Activated effector memory CD4-positive, alpha-beta T cell treated with anti-CD3 and anti-CD28 coated beads, Interleukin-2, amount 50 U/mL, for 16 hours (primary cell): ENCODE measurements around the gene GABARAPL1.
"Not testable (repeated sequence)": the region's sequence is repeated elsewhere in the genome, so short reads cannot be mapped to it uniquely, and the experiment has no call there.

Source experiments
- DNase-seq: peaks from one replicate; pipeline ENCODE4 v3.0.0-alpha.2; 2020

Gene GABARAPL1

GRCh38 chr12:10212739-10213131, at the start of gene GABARAPL1:
Gene GABARAPL1 (plus strand): TSS chr12:10212877. CDS start chr12:10213130, 253 bp downstream.
- peak; percentile 91 for DNase-seq

DNA sequence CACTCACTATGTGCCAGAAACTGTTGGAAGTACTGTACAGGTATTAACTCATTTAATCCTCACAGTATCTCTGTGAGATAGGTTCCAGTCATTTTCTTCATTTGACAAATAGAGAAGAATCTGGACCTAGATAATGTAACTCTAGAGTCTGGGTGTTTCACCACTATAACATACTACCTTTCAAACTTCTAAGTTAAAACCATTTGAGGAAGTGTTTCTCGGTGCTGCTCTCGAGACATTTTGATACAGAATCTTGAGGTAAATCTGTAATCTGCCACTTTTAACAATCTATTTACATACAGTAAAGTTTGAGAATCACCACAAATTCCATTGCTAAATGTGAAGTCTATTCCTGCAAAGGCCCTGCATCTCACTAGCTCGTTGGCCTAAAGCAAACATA, 49.6 kb upstream of the GABARAPL1 start:
- no peak for DNase-seq

GRCh38 chr12:10165421-10165820, 47.3 kb upstream of the GABARAPL1 start:
- no peak for DNase-seq

DNA sequence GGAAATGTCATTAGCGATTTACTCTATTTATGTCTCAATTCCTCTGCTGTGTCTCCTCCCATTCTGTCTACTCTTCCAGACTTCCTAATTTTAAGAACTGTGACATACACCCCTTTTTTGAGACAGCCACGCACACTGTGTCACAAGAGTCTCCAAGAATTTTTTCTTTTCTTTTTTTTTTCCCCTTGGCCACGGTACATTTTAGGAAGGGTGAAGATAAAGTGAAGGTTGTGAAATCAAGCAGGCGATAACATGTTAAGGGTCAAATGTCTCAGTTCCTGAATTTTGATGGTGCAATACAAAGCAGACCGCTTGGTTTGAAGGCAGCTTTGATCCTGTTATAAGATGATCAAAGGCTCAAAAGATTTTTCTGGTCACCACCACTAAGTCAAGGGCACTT, 45.1 kb upstream of the GABARAPL1 start:
- DNase-seq = no peak

GRCh38 chr12:10169104-10169503, 43.6 kb upstream of the GABARAPL1 start:
- no peak for DNase-seq

DNA sequence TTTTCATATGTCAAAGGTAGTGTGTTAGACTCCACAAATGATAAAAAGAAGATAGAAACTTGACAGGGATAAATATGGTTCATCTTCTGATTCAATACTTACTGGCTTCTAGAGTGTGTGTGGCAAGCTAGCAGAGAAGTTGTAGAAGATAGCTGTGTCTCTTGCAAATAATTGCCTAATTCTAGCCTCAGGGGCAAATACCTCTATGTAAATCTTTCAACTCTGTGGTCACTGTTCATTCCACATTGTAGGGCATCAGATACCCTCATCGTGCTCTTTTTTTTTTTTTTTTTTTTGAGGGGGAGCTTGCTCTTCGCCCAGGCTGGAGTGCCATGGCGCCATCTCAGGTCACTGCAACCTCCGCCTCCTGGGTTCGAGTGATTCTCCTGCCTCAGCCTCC, 42.5 kb upstream of the GABARAPL1 start:
- DNase-seq = no peak

DNA sequence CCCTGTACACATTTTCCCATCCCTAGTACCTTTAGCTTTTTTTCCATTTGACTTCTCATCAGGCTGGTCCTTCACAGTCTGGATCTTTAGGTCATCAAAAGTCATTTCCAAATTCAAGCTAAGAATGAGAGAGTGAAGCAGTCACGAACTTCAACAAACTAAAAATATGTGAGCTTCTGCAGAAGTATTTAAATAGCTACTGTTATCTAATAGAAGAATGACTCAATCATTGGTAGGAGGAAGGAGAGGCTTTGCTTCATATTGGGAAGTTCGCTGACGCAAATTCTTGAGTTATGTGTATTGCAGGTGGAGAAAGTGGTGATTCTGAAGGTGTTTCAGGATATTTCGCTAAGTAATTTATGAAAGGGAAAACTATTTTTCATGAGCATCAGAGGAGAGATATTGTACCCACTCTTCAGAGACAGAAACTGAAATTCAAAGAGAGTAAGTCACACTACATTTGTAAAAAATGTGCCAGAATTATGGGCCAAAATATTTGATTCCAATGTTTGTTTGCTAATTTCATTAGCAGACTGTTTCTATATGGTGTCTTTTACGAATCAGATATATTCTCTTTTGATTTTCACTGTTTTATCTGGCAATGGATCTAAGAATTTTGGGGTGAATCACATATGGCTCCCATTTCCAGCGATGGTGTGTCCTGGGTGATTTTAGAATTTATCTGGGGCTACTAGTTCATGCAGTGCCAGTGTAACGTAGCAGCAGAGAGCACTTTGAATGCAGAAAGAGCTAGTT, 40.5 kb upstream of the GABARAPL1 start, which contains the start of gene OLR1:
TSS of gene OLR1 (minus strand) at position 160 of the 756 bp plus-strand sequence. CDS start at position 105, 55 bp downstream.
- no peak for DNase-seq

GRCh38 chr12:10174986-10175614, 37.6 kb upstream of the GABARAPL1 start:
- DNase-seq = no peak

DNA sequence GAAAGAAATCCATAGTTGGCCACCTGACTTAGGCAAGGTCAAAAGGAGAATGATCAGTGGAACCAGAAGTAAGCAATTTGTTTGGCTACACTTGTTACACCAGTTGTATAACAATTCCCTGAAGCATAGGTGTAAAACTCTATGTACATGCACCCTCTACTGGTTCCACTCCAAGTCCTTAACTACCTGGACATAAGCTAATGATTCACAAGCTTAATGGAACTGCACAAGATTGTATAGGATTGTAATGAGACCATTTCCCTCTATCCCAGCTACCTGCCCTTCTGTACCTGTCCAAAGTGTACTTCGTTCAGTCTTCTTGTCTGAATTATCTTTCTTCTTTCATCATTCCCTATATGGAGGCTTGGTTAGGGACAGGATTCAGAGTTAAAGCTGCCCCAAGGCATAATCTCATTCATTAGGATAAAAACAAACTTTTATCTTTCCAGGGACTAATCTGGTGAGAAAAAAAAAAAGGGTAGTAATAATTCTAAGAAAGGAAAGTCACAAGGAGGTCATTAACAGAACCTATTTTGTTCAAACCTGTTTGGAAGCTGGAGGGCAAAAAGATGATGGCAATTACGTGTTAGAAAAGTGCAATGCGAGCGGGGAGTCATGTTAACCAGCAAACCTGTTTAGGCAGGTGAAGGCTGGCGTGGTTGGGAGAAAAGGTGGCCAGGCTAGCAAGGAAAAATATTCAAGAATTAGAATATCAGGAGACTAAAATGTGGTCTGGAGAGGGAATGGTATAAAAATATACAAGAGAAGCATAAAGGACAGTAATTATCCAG, 36.6 kb upstream of the GABARAPL1 start:
- DNase-seq = no peak

- no peak for DNase-seq
Observed at GRCh38 chr12:10178821-10179220, 33.9 kb upstream of the GABARAPL1 start, which contains the start of gene TMEM52B. Gene TMEM52B (plus strand): TSS chr12:10179032. CDS start chr12:10179575, 543 bp downstream.

DNA sequence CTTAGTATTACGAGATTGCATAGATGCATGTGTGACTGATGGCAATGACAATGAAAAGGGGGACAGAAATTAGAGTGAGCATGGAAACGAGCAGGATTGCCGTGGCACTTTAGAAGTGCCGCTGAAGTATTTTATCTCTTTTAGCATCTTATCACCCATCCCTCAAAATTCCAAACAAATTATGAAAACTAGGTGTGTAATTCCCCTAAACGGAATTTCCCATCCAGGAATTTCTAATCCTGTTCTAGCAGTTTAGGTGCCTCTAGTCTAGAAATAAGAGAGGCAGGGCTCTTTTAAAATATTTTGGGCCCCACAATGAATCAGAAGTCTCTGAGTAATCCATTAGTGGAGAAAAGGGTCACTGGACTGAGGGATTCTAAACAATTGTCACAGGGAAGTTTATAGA, 32.9 kb upstream of the GABARAPL1 start:
- no peak for DNase-seq

DNA sequence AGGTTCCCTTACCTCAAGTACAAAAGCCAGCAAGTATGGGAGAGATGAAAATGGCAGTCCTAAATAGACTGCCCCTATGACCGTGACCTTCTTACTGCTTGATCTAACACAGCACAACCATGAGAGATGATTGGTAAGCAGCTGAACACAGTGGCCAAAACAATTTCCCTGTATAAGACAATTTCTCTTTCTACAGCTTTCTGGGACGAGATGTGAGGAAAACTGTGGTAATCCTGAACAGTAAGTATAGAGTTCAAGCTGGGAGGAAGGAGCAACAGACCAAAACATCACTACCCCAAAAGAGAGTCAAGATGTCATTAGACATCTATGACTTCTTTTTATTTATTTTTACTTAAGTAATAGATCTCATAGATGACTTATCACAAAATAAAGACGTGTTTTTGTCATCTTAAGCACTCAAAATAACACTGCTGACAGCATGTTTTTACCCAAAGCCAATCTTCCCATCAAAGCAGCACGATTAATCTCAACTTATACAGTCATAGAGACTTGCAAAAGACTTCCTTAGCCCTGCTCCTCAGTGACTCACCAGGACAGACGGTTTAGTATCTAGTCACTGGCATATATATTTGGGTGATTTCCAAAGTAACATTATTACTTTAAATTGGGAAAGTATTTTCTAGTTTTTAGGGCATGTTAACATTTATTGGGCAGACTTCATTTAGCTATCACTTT, 30.2 kb upstream of the GABARAPL1 start:
- DNase-seq = no peak

DNA sequence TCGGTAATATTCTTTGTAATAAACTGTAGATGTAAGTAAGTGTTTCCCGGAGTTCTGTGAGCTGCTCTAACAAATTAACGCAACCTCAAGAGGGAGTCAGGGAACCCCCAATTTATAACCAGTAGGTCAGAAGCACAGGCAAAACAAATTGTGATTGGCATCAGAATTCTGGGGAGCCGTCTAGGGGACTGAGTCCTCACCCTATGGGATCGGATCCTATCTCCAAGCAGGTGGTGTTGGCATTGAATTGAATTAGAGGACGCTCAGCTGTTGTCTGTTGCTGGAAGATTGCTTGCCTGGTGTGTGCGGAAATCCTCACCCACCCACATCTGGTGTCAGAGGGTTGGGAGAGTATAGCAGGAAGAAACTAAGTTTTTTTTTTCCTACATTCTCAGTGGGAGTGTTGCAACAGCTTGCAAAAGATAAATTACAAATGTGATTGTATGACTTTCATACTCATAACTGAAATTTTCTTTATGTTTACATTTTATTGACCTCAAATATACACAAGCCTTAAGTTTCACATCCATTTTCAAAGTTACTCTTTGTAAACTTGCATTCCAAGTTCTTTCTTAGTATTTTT, 28.3 kb upstream of the GABARAPL1 start:
- no peak for DNase-seq

DNA sequence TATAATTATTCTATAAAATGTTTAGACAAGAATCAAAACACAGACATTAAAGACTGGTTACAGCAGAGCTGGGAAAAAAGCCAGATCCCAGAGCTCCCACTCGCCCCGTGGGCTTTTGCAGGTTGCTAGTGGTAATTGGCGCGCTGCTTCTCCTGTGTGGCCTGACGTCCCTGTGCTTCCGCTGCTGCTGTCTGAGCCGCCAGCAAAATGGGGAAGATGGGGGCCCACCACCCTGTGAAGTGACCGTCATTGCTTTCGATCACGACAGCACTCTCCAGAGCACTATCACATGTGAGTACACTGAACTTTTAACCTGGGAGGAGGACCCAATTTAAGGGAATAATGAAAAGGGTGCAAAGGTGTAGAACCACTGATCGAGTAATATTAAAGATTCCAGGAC, 26.4 kb upstream of the GABARAPL1 start:
- DNase-seq = no peak

DNA sequence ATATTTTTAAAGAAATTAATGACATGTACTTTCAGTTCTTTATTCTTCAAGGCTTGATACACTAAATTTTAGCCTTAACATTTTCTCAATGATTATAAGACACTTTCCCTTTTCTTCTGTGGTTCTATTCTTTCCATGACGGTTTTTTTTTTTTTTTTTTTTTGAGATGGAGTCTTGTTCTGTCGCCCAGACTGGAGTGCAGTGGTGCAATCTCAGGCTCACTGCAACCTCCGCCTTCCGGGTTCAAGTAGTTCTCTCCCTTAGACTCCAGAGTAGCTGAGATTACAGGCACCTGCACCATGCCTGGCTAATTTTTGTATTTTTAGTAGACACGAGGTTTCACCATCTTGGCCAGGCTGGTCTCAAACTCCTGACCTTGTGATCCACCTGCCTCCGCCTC, 25.7 kb upstream of the GABARAPL1 start:
- DNase-seq = not testable (repeated sequence)

DNA sequence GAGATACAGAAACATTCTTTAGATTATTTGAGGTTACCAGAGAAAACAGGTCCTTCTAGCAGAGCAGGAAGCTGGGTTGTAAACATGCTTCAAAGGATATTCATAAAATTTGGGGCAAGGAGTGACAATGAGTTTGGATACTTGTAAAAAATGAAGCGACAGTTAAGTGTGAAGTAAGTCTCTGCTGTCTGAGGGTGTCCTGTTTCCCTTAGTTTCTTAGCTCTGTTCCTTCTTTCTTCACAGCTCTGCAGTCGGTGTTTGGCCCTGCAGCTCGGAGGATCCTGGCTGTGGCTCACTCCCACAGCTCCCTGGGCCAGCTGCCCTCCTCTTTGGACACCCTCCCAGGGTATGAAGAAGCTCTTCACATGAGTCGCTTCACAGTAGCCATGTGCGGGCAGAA, 23.0 kb upstream of the GABARAPL1 start:
- DNase-seq = no peak

GRCh38 chr12:10190558-10191388, 21.9 kb upstream of the GABARAPL1 start:
- peak; percentile 79 for DNase-seq

GRCh38 chr12:10191865-10192264, 20.8 kb upstream of the GABARAPL1 start:
- DNase-seq = no peak

DNA sequence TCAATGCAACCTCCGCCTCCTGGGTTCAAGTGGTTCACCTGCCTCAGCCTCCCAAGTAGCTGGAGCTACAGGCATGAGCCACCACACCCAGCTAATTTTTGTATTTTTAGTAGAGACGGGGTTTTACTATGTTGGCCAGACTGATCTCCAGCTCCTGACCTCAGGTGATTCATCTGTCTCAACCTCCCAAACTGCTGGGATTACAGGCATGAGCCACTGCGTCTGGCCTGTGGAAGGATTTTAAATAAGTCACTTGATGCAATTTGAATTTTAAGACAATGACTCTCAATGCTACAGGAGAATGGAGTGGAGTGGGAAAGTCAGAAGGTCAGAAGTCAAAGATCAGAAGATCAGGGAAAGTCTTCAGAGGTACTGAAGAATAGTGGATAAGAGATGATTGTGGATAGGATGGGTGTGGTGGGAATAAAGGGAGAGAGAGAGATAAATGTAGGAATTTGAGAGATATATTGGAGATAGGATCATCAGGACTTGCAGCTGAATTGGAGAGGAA, 18.5 kb upstream of the GABARAPL1 start:
- no peak for DNase-seq

DNA sequence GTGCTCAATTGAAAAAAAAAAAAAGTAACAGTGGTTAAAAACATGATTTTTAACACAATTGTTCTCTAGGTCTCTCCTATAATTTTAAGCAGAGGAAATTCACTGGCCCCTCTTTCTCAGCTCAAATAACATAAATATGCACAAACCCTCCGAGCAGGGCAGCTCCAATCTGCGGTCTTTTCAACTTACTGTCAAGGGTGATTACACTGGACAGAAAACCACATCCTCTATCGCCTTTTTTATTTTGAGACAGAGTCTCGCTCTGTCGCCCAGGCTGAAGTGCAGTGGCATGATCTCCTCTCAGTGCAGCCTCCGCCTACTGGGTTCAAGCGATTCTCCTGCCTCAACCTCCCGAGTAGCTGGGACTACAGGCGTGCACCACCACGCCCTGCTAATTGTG, 16.5 kb upstream of the GABARAPL1 start:
- no peak for DNase-seq

- DNase-seq = no peak
Observed at GRCh38 chr12:10197879-10198278, 14.8 kb upstream of the GABARAPL1 start.
